IMR-90 (cell line): ENCODE results near the gene HOXB7. TPM values are rescaled to one million over a fixed set of nuclear protein-coding genes. Genes with fewer than 3 reads are reported as not detected.

Experiments
- ATAC-seq: fragments of 200-7000 bp; cut with Tn5 transposase; 2 replicates; pipeline ENCODE4 v1.9.1; 2020; ENCODE audit warnings: low read depth, mild to moderate bottlenecking, moderate library complexity
- BruUV-seq: library from RNA; stranded (reverse); fragments of 400-500 nt; replicated peaks from 2 replicates; lab custom pipeline; 2021; lab: Mats Ljungman, UMichigan
- CTCF ChIA-PET: fragments of 300-600 bp; formaldehyde crosslinking; extraction: SDS; loops from one replicate; lab custom pipeline; 2021; ENCODE audit warnings: antibody characterized with exemption; lab: Yijun Ruan, JAX
- POLR2A ChIA-PET: fragments of 300-600 bp; sonication (Branson Sonifier 250); formaldehyde crosslinking; loops from one replicate; lab custom pipeline; 2022; ENCODE audit warnings: antibody characterized with exemption; ENCODE audit not compliant: unreplicated experiment; lab: Charles Lee
- DNase-seq: peaks from one replicate; pipeline ENCODE4 v3.0.0; 2013
- H2AFZ ChIP-seq: replicated peaks from 2 replicates; pipeline ENCODE3; 2013; ENCODE audit warnings: low read length, mild to moderate bottlenecking; ENCODE audit not compliant: poor library complexity
- H2AK5ac ChIP-seq: 2 replicates; pipeline ENCODE4 v1.6.1; 2013; ENCODE audit warnings: low read depth, low read length, inconsistent platforms
- H2AK9ac ChIP-seq: replicated peaks from 2 replicates; pipeline ENCODE3; 2013; ENCODE audit warnings: mild to moderate bottlenecking, low read depth, low read length, moderate library complexity; ENCODE audit not compliant: poor library complexity
- H2BK120ac ChIP-seq: 2 replicates; pipeline ENCODE4 v1.6.1; 2013; ENCODE audit warnings: low read depth, low read length, inconsistent platforms
- H2BK15ac ChIP-seq: 3 replicates; pipeline ENCODE4 v1.6.1; 2013; ENCODE audit warnings: low read depth, low read length, inconsistent platforms
- H2BK20ac ChIP-seq: 2 replicates; pipeline ENCODE4 v1.6.1; 2013; ENCODE audit warnings: low read depth, mild to moderate bottlenecking, inconsistent platforms, low read length, moderate library complexity
- H2BK5ac ChIP-seq: 2 replicates; pipeline ENCODE4 v1.6.1; 2013; ENCODE audit warnings: mild to moderate bottlenecking, low read depth, low read length, inconsistent platforms; ENCODE audit not compliant: poor library complexity, severe bottlenecking
- H3K14ac ChIP-seq: replicated peaks from 2 replicates; pipeline ENCODE4 v1.6.1; 2013; ENCODE audit warnings: low read depth, low read length, inconsistent platforms
- H3K18ac ChIP-seq: 2 replicates; pipeline ENCODE4 v1.6.1; 2013; ENCODE audit warnings: low read depth, low read length, control low read depth
- H3K23ac ChIP-seq: 2 replicates; pipeline ENCODE4 v1.6.1; 2013; ENCODE audit warnings: low read depth, low read length, inconsistent platforms
- H3K27ac ChIP-seq: 2 replicates; pipeline ENCODE4 v1.5.1; 2013; ENCODE audit warnings: mild to moderate bottlenecking, control low read depth, low read length; ENCODE audit not compliant: insufficient read depth
- H3K27me3 ChIP-seq: 2 replicates; pipeline ENCODE4 v1.6.1; 2013; ENCODE audit warnings: low read length; ENCODE audit not compliant: control insufficient read depth, insufficient read depth
- H3K36me3 ChIP-seq: 2 replicates; pipeline ENCODE4 v1.6.1; 2013; ENCODE audit warnings: low read length, mixed read lengths; ENCODE audit not compliant: control insufficient read depth, insufficient read depth
- H3K4ac ChIP-seq: 2 replicates; pipeline ENCODE4 v1.6.1; 2013; ENCODE audit warnings: low read depth, low read length, inconsistent platforms
- H3K4me1 ChIP-seq: 2 replicates; pipeline ENCODE4 v1.6.1; 2013; ENCODE audit warnings: low read length, mixed read lengths; ENCODE audit not compliant: control insufficient read depth, insufficient read depth
- H3K4me2 ChIP-seq: 2 replicates; pipeline ENCODE4 v1.6.1; 2013; ENCODE audit warnings: low read depth, mild to moderate bottlenecking, control low read depth, low read length, moderate library complexity
- H3K4me3 ChIP-seq: 2 replicates; pipeline ENCODE4 v1.5.1; 2013; ENCODE audit warnings: low read depth, mild to moderate bottlenecking, control low read depth, low read length, moderate library complexity; ENCODE audit not compliant: insufficient read depth
- H3K56ac ChIP-seq: 2 replicates; pipeline ENCODE4 v1.6.1; 2013; ENCODE audit warnings: low read length, inconsistent platforms; ENCODE audit not compliant: insufficient read depth; ENCODE audit errors: extremely low read depth
- H3K79me1 ChIP-seq, 2 experiments: 2 replicates each; pipeline ENCODE4 v1.6.1; 2013; ENCODE audit warnings: low read length in 2 of 2, inconsistent platforms in 1 of 2, low read depth in 1 of 2
- H3K9ac ChIP-seq: 2 replicates; pipeline ENCODE4 v1.6.1; 2013; ENCODE audit warnings: low read depth, low read length, control low read depth
- H3K9me1 ChIP-seq: 2 replicates; pipeline ENCODE4 v1.6.1; 2013; ENCODE audit warnings: low read length, inconsistent platforms; ENCODE audit not compliant: insufficient read depth
- H3K9me3 ChIP-seq: 2 replicates; pipeline ENCODE4 v1.6.1; 2013; ENCODE audit warnings: low read length; ENCODE audit not compliant: control insufficient read depth, insufficient read depth
- H4K20me1 ChIP-seq: 2 replicates; pipeline ENCODE4 v1.6.1; 2013; ENCODE audit warnings: low read length, inconsistent platforms; ENCODE audit not compliant: insufficient read depth
- H4K5ac ChIP-seq: 2 replicates; pipeline ENCODE4 v1.6.1; 2013; ENCODE audit warnings: mild to moderate bottlenecking, low read depth, low read length, control low read depth
- H4K8ac ChIP-seq, 2 experiments: 2 replicates each; pipeline ENCODE4 v1.6.1; 2013; ENCODE audit warnings: low read depth in 2 of 2, low read length in 2 of 2, control low read depth in 1 of 2, inconsistent platforms in 1 of 2
- H4K91ac ChIP-seq: 2 replicates; pipeline ENCODE4 v1.6.1; 2013; ENCODE audit warnings: low read depth, low read length, inconsistent platforms; ENCODE audit not compliant: insufficient read depth
- FOS ChIP-seq: fragments of 150-350 bp; IDR thresholded peaks from 2 replicates; pipeline ENCODE4 v1.6.1; 2016; ENCODE audit warnings: low read depth, low read length
- MAFK ChIP-seq: IDR thresholded peaks from 2 replicates; pipeline ENCODE4 v1.6.1; 2012; ENCODE audit warnings: low read depth, low read length, improper control_type of control experiment
- MAZ ChIP-seq: IDR thresholded peaks from 2 replicates; pipeline ENCODE4 v1.6.1; 2012; ENCODE audit warnings: low read depth, mild to moderate bottlenecking, low read length, improper control_type of control experiment, moderate library complexity, borderline replicate concordance
- POLR2A ChIP-seq: IDR thresholded peaks from 2 replicates; pipeline ENCODE4 v1.6.1; 2012; ENCODE audit warnings: mild to moderate bottlenecking, low read depth, low read length
- RFX5 ChIP-seq: IDR thresholded peaks from 2 replicates; pipeline ENCODE4 v1.8.0; 2012; ENCODE audit warnings: low read depth, mild to moderate bottlenecking, low read length, moderate library complexity
- SMC3 ChIP-seq: fragments of 150-350 bp; IDR thresholded peaks from 2 replicates; pipeline ENCODE4 v1.6.1; 2016; ENCODE audit warnings: low read depth, mild to moderate bottlenecking, antibody characterized with exemption, low read length, moderate library complexity
- WGBS, 2 experiments: methylation state at CpG; one replicate each; pipeline versions ENCODE4 v1.1.5 to v1.1.7; 2013; ENCODE audit warnings: missing lambda C conversion rate in 2 of 2; ENCODE audit not compliant: insufficient read length in 1 of 2; ENCODE audit errors: extremely low coverage in 2 of 2; 5-methylcytosine and 5-hydroxymethylcytosine counted together
- dilution Hi-C: fragments of 300-500 bp; cut with HindIII; formaldehyde crosslinking; loops from one replicate; pipeline ENCODE4 v1.14.3; 2018; ENCODE audit warnings: low sequenced_read_pairs; ENCODE audit not compliant: unreplicated experiment
- in situ Hi-C: fragments of 300-500 bp; cut with MboI; formaldehyde crosslinking; loops from 3 replicates; pipeline ENCODE4 v1.14.3; 2019; ENCODE audit warnings: low sequenced_read_pairs, inconsistent platforms, mixed read lengths
- intact Hi-C: fragments of 100-400 bp; cut with micrococcal nuclease; formaldehyde crosslinking; loops from 2 replicates; pipeline ENCODE4 v1.10.0; 2022
- polyA plus RNA-seq, 3 experiments: library from polyadenylated mRNA; depleted of rRNA; stranded (reverse); fragments of >200 nt; gene quantifications; 2 replicates each; pipeline ENCODE4 v1.2.3, GENCODE V29; 2012; ENCODE audit warnings: low replicate concordance in 1 of 3
- total RNA-seq: library from RNA; depleted of rRNA; stranded (reverse); fragments of >200 nt; gene quantifications from 2 replicates; pipeline ENCODE4 v1.2.3, GENCODE V29; 2012
- TF ChIP-seq, protein P1 (sequence below): fragments of 150-350 bp; IDR thresholded peaks from 2 replicates; pipeline ENCODE4 v1.6.1; 2017; ENCODE audit warnings: mild to moderate bottlenecking, antibody characterized with exemption, low read length, low read depth

The HOXB7 gene
- total and polyA plus RNA-seq, 2 of the 4 experiments (the other 2 are of a cell fraction), result 1.8 to 6.7 TPM

GRCh38 chr17:48609759-48610281 lies 997 bp downstream of the HOXB7 start:
- Histone ChIP-seq H2BK5ac (peak overlapping the region; percentile 22), H2BK20ac (no peak overlapping the region), H3K4me1 (peaks cover 14% of the 10 kb centered on the region), H3K14ac (peak overlapping the region; percentile 48), H3K4me3 (peak overlapping the region; percentile 61), H3K9me1 (0 out of 2 replicates have a peak, but pooled peaks cover 3% of the 10 kb centered on the region), H3K23ac (peak overlapping the region; percentile 48; the same call in 1 of the 2 replicates), H4K91ac (peak overlapping the region; percentile 79), H3K4ac (peak overlapping the region; percentile 76), H3K27ac (peak overlapping the region; percentile 93), H3K4me2 (peak overlapping the region; percentile 88), H3K79me1 (peaks cover 9 to 40% of the 10 kb centered on the region in 2 experiments; a peak in 3 of 4 replicates), H2AK9ac (peak overlapping the region; percentile 84), H2BK15ac (no peak overlapping the region), H3K56ac (peak overlapping the region; percentile 45; the same call in 1 of the 2 replicates), H2BK120ac (peak overlapping the region; percentile 48), H3K9ac (peak overlapping the region; percentile 90), H3K18ac (peak overlapping the region; percentile 24; the same call in 1 of the 2 replicates), H3K36me3 (peaks cover 7% of the 10 kb centered on the region), H3K27me3 (no peaks in the 10 kb centered on the region), H2AK5ac (peak overlapping the region; percentile 84), H4K5ac (peak overlapping the region; percentile 72), H2AFZ (peak overlapping the region; percentile 94), H4K8ac (peak overlapping the region; percentile 93 to 95; a peak in 3 of 4 replicates), H4K20me1 (no peaks in the 10 kb centered on the region), H3K9me3 (no peaks in the 10 kb centered on the region)
- no TSS peak for BruUV-seq
- dilution Hi-C loops, result no loop called here
- no peak for TF ChIP-seq POLR2A
- TF ChIP-seq, protein P1, sequence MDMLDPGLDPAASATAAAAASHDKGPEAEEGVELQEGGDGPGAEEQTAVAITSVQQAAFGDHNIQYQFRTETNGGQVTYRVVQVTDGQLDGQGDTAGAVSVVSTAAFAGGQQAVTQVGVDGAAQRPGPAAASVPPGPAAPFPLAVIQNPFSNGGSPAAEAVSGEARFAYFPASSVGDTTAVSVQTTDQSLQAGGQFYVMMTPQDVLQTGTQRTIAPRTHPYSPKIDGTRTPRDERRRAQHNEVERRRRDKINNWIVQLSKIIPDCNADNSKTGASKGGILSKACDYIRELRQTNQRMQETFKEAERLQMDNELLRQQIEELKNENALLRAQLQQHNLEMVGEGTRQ, result no peak
- no peak for TF ChIP-seq FOS
- no peak for TF ChIP-seq MAFK
- TF ChIP-seq MAZ, result no peak
- no peak for TF ChIP-seq SMC3
- TF ChIP-seq RFX5, result no peak
- 0% methylated on average over 4 of the region's 15 CpGs; no CpG with 5 or more reads in 1 of the 2 experiments for WGBS, 2 experiments
- DNase-seq (no peak), ATAC-seq (no peak)
- POLR2A ChIA-PET, result interaction anchor here (0.5 to 1.1 kb wide), 3 partner anchors 10 to 263 kb away, joined by 4 to 5 read pairs (median 5); no protein-coding TSS in a partner anchor
- CTCF ChIA-PET, result interaction anchor here (0.7 to 1.6 kb wide), 2 partner anchors 9 to 15 kb away, joined by 3 to 4 read pairs; no protein-coding TSS in a partner anchor
- in situ Hi-C loops, result no loop called here
- intact Hi-C loops, result loop anchor here (1.0 kb wide), 1 partner anchor 12 kb away; no protein-coding TSS in a partner anchor
